Non-pigmented ciliary epithelial cell (primary cell): Measurements from ENCODE around the gene PRM1.
"Not testable (repeated sequence)": the region's sequence is repeated elsewhere in the genome, so short reads cannot be mapped to it uniquely, and the experiment has no call there.

ENCODE experiments used
- DNase-seq: peaks from one replicate; pipeline ENCODE4 v3.0.0-alpha.2; 2010; ENCODE audit warnings: low read depth

The PRM1 gene

DNA sequence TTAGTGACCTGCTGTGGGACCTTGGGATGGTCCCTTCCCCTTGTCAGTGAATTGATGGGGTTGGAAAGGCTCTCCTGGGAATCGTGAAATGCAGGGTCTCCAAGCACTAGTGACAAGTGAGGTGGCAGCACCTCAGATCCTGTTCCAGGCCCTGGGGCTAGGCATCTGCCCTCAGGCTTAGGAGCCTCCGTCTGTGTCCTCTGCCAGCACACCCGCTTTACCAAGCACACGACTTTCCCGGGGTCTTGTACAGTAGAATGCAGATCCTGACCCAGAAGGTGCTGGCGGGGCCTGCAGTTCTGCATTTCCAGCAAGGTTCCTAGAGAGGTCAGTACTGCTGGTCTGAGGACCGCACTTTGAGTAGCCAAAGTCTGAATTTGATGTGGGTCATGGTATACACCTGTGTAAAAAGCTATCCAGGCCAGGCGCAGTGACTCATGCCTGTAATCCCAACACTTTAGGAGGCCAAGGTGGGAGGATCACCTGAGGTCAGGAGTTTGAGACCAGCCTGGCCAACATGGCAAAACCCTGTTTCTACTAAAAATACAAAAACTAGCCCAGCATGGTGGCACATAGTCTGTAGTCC, 33.3 kb upstream of the PRM1 start:
- no peak for DNase-seq

DNA sequence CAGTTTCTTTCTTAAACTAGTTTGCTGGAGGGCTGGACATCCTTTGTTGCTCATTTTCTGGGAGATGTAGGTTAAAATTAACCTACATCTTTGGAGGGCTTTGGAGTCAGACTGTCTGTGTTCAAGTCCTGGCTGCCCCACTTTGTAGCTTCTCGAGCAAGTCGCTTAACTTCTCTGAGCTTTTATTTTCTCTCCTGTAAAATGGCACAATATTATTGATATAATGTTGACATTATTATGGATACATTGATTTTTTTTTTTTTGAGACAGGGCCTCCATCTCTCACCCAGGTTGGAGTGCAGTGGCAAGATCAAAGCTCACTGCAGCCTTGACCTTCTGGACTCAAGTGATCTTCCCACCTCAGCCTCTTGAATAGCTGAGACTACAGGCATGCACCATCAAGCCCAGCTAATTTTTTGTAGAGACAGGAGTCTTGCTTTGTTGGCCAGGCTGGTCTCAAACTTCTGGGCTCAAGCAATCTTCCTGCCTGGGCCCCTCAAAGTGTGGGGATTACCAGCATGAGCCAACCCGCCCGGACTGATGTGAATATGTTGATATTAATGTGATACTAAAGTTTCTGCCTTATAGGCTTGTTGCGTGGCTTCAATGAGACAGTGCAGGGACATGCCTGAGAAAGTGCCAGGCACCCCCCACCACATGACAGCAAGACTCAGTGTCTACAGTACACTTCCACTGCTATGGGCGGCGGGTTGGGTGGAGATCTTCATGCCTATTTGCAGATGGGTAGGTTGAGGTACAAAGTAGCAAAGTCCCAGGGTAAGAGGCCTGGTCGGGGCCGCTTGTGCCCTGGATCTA, 32.6 kb upstream of the PRM1 start:
- no peak for DNase-seq

DNA sequence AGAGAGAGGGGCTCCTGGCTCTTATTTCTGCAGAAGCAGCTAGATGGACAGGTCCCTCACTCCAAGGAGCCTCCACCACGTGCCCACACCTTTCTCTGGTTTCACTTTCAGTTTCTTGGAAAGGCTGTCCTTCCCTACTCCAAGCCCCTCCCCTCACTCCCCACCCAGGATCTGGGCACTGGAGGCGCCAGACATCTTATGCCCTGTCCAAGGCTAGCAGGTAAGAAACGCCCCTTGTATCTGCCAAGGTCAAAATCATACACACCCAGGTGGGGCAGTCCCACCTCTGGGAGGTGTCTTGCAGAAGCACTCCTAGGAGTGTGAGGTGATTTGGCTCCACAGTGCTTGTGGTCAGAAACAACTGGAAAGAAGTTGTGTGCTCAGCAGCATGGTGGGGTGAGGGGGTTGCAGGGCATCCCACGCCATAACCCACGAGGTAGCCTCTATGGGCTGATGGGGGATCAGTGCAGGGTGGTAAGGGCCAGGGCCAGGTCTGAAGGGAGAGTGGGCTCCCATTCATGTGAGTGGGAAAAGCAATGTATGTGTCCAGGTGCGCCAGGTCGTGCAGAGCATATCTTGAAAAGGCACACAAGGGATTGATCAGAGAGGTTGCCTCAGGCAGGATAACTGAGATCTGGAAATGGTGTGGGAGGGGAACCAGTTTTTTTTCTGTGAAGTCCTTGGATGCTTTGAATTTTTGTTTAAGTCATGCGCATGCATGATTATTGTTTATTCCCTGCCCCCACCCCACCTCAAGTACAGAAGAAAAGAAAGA, 31.8 kb upstream of the PRM1 start:
- peak; percentile 60 for DNase-seq

DNA sequence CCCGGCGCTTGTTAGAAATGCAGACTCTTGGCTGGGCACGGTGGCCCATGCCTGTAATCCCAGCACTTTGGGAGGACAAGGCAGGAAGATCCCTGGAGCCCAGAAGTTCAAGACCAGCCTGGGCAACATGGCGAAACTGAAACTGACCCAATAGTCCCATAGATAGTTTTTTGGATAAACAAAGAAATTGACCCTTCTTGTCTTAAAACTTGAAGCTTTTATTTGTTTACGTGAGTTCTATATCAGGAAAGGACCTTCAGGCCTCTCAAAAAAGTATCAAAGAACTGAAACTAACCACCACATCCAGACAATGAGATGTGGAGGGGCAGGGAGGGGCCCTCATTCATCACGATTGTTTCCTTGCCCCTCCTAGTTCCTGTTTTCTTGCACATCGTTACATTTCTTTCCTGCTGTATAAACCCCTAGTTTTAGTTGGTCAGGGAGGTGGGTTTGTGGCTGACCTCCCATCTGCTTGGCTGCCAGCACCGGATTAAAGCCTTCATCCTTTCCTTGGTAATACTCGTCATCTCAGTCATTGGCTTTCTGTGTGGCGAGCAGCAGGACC, 29.9 kb upstream of the PRM1 start:
- DNase-seq = no peak

DNA sequence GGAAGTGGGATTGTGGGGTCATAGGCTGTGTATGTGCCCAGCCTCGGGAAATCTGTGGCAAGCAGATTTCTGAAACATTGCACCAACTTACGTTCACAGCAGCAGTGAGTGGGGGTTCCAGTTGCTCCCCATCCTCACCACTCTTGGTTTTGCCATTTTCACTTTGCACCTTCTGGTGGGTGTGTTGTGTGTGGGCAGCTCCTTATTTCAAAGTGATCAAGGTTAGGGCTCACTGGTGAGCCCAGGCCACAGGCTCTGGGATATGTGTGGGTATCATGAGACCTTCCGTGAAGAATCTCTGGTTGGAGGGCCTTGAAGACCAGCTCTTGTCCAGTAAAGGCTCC, 29.5 kb upstream of the PRM1 start:
- DNase-seq = no peak

DNA sequence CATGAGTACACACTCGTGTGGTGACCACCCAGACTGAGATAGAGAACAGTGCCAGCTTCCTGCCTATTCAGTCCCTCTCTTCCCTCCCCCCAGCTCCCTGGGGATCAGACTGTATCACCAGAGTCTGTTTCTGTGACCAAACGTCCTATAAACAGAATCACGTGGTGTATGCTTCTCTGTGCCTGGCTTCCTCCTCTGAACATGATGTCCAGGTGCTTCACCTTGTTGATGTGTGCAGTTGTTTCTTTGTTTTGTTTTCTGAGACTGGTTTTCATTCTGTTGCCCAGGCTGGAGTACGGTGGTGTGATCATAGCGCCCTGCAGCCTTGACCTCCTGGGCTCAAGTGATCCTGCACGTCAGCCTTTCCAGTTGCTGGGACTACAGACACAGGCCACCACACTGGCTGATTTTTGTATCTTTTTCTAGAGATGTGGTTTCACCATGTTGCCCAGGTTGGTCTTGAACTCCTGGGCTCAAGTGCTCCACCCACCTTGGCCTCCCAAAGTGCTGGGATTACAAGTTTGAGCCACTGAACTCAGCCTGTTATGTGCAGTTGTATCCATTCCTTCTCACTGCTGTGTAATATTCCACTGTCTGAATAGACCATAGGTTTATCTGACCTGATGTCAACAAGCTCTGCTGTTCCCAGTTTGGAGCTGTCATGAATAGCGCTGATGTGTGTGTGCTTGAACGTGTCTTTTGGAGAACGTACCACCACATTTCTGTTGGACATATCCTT, 28.9 kb upstream of the PRM1 start:
- no peak for DNase-seq

DNA sequence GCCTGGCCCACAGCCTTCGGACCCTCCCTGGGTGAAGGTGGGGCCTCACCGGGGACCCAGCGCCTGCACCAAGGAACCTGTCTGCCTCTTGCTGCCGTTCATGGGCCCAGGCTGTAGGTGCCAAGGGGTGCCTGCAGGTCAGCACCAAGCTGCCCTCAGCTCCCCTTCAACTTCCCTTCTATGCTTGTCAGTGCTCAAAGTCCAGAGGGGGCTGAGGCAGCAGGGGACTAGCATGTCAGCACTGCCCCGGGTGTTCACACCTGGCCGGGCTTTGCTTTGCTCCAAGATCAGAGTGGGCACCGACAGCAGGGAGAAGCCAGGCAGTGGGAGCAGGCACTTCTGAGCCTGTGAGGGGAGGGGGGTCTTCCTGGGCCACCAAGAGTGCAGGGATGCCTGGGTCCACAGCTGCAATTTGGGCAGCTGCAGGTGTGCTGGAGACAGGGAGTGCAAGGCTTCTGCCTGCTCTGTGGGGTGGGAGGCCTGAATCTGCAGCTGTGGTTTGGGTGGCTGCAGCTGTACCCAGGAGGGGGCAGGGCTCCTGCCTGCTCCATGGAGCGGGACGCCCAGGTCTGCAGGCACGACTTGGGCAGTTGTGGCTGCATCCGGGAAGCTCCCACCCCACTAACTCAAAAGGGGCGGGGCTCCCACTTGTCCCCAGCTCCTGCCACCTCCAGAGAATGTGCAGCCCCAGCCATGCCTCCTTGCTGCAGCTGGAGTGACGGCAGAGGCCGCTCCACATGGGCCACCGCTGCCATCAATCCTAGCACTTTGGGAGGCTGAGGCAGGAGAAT, 27.6 kb upstream of the PRM1 start:
- no peak for DNase-seq

DNA sequence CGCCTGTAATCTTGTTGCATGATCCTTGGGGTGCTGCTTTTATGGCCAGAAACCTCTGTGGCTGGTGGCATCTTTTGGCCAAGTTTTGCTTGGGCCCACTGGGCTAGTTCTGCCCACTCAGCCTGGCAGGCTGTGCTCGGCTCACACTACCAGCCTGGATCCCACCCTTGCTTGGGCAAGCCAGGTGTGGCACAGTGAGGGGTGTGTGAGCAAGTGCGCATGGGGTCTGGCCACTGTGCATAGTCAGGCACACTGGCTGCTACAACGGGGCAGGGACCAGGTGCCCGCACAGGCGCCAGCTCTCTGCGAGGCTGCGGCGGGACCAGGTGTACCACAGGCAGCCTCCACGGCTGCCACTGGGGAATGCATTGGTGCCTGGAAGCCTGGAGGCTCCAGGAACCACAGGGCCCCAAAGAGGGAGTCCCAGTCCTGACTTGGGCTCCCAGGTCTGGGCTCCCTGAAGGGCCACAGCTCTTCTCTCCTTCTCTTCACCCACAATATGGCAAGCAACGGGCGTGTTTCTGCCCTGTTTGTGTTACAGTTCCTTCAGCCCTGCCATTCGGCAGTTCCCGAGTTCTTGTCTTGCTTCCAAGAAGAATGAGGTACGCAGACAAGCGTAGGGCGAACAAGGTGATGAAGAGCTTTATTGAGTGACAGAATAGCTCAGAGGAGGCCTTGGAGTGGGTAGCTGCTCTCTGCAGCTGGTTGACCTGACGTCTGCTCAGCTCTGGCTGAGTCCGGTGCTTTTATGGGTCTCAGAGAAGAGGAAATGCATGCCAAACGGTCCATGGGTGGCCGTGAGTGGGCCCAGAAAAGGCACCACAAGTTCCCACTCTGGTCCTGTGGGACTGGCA, 26.7 kb upstream of the PRM1 start:
- no peak for DNase-seq

DNA sequence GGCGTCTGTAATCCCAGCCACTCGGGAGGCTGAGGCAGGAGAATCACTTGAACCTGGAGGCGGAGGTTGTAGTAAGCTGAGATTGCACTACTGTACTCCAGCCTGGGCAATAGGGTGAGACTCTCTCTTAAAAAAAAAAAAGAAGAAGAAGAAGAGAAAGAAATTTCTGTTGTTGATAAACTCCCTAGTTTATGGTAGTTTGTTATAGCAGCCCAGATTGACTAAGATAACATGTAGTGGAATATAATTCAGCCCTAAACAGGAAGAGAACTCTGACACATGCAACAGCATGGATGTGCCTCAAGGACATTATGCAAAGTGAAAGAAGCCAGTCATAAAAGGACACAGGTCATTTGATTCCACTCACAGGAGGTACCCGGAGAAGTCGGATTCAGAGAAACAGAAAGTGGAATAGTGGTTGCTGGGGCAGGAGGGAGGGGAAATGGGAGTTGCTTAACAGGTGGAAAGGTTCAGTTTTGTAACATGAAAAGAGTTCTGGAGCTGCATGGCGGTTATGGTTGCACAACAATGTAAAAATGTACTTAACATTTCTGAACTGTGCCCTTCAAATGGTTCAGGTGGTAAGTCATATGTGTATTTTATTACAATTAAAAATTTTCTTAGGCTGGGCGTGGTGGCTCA, 26.0 kb upstream of the PRM1 start:
- DNase-seq = no peak

DNA sequence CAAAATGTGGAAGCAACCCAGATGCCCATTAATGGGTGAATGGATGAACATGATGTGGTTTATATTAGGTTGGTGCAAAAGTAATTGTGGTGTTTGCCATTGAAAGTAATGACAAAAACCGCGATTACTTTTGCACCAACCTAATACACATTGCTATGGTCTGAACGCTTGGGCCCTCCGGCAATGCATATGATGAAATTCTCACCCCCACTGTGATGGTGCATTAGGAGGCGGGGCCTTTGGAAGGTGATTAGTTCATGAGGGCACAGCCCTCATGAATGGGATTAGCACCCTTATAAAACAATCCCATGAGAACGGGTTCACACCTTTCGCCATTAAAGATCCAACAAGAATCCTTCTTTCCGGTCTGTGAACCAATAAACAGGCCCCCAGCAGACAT, 25.3 kb upstream of the PRM1 start:
- no peak for DNase-seq

DNA sequence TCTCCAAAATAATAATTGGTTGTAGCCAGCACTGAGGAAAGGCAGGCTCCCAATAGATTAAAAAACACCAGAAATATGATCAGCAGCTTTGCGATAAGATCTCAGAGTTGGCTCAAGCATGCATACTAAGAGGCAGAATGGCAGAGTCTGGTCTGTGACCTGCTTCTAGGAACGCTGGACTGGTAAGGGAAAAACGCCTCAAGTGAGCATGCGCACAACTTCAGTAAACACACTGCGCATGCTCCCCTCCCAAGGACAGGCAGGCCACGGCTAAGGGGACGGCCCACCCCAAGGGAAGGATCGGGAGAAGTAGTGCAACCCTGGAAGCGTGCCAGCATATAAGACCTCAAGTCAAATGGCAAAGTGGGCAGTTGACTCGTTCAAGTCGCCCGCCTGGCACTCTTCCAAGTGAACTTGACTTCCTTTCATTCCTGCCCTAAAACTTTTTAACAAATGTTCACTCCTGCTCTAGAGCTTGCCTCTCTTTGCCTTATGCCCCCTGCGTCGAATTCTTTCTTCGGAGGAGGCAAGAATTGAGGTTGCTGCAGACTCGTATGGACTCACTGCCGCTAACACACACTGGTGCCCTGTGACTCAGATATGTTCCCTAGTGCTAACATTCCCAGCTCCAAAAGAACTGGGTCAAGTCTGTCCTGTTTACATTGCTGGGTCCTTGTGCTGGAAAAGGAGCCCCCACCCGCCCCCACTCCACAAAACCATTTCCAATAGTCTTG, 22.4 kb upstream of the PRM1 start:
- DNase-seq = no peak

DNA sequence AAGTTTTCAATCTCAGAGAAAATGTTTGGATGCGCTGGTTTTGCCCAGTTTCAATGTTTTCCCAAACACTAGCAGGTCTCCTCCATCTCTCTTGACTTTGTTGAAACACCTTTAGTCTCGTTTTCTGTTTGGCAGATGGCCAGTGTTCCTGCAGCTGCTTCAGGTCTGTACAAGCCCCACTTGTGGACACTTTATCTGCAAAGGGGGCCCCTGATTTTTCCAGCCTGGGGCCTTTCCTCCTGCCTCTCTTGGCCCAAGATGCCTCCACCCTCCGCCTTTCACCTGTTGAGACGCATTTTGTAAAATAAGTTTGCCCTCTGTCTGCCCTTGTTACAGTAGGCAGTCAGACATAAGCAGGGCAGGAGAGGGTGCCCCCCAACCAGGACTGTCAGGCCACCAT, 21.8 kb upstream of the PRM1 start:
- DNase-seq = no peak

DNA sequence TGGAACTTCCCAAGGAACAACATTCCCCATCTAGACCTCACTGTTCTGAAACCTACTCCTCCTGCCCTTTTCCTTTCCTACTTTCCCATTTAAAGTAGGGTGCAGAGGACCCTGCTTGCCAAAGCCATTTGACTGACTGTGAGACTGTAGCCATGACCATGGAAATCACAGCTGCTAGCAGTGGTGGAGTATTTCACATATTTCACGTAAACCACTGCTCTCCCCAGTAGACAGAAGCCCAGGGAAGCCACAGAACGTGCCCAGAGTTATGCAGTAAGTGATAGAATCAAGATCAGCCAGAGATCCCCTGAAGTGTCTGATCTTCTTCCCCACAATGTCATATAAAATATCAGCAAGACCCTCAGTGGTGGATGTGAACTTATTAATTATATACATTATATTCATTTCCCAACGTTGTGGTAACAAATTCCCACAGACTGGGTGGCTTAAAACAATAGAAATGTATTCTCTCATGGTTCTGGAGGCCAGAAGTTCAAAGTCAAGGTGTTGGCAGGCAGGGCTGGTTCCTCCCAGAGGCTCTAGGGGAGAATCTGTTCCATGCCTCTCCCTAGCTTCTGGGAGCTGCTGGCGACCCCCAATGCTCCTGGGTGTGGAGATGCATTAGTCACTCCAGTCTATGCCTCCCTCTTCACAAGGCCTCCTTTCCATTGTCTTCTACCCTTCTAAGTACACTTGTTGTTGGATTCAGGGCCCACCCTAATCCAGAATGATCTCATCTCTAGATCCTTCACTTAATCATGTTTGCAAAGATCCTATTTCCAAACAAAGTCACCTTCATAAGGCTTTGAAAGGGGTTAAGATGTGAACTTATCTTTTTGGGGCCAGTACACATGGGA, 20.7 kb upstream of the PRM1 start:
- DNase-seq = no peak

DNA sequence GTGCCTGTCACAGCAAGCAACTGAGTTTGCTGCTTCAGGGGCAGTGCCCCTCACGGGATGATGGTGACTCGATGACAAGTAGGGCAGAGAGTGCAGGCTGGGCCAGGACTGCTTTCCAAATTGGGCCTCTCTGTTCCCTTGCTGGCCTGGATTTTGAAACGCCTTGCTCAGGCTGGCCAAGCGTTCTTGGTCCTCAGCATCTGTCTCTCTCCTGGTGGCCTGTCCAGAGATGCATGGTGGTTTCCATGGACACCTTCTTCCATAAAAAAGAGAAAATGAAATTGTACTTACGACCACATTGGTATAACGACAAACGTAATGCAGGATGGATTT, 19.4 kb upstream of the PRM1 start:
- DNase-seq = no peak

DNA sequence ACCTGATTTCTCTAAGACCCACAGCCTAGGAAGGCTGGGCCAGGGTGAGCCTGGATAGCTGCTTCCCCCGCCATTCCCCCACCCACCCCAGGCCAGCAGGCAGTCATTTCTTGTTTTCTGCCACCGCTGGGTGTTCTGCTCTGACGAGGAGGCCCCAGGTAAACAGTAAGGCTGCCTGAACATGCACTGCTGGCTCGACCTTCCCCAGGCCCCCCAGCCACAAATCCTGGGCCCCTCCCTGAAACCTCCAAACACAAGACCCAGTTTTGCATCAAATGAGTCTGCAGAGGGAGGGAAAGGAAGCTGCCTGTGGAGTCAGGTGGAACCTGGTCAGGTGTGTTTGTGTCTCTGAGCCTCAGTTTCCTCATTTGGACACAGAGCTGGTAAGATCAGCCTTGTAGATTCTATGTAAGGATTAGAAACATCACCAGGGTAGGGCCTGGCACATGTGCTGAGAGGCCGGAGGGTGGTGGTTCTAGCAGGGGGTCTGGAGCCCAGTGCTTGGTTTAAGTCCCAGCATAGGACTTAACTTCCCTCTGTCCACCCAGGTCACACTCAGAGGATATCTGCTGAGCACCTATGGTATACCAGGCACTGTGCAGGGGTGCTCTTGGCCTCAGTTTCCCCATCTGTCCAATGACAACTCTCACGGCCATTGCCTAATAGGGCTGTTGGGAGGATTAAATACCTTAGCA, 18.9 kb upstream of the PRM1 start:
- DNase-seq = no peak

DNA sequence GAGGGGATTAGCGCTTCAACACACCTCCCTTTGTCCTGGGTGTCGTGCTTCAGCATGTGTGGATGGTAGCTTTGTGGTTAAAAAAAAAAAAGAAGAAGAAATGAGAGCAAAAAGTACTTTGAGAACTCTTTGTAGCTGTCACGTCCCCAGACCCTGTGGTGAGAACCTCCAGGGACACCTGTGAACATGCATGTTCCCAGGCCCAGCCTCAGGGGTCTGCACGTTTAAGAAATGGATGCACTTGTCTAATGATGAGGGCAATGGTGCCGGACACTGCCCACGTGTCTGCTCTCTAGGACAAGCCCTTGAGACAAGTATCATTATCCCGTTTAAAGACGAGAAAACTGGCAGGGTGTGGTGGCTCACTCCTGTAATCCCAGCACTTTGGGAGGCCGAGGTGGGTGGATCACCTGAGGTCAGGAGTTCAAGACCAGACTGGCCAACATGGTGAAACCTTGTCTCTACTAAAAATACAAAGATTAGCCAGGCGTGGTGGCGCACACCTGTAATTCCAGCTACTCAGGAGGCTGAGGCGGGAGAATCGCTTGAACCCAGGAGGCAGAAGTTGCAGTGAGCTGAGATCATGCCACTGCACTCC, 17.9 kb upstream of the PRM1 start:
- DNase-seq = not testable (repeated sequence)

DNA sequence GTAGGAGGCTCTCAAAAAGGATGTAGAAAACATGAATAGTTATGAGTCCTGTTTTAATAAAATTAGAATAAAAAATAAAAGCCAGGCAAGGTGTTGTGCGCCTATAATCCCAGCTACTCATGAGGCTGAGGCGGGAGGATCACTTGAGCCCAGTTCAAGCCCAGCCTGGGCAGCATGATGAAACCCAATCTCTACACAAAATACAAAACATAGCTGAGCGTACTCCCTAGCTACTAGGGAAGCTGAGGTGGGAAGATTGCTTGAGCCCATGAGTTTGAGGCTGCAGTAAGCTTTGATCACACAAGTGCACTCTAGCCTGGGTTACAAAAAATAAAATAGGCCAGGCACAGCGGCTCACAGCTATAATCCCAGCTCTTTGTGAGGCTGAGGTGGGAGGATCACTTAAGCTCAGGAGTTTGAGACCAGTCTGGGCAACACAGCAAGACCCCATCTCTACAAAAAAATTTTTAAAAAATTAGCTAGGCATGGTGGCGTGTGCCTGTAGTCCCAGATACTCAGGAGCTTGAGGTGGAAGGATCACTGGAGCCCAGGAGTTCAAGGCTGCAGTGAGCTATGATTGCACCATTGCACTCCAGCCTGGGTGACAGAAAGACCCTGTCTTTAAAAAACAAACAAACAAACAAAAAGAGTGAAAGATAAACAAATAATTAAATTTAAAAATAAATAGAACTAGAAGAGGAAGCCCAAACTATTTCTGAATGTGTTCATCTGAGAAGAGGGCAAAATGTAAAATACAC, 17.2 kb upstream of the PRM1 start:
- no peak for DNase-seq
